Stimulated activated CD4-positive, alpha-beta T cell treated with anti-CD3 and anti-CD28 coated beads, Interleukin-1b, Interleukin-23, amount 100 ng/mL, for 4 hours (primary cell): ENCODE measurements around the gene C6orf47.
"Not testable (repeated sequence)": the region's sequence is repeated elsewhere in the genome, so short reads cannot be mapped to it uniquely, and the experiment has no call there.

ENCODE experiments used
- DNase-seq, 2 donors: peaks; one replicate each; pipeline ENCODE4 v3.0.0-alpha.2; 2020; ENCODE audit warnings: low read depth in 2 of 2

C6orf47 gene, protein sequence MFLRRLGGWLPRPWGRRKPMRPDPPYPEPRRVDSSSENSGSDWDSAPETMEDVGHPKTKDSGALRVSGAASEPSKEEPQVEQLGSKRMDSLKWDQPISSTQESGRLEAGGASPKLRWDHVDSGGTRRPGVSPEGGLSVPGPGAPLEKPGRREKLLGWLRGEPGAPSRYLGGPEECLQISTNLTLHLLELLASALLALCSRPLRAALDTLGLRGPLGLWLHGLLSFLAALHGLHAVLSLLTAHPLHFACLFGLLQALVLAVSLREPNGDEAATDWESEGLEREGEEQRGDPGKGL

DNA sequence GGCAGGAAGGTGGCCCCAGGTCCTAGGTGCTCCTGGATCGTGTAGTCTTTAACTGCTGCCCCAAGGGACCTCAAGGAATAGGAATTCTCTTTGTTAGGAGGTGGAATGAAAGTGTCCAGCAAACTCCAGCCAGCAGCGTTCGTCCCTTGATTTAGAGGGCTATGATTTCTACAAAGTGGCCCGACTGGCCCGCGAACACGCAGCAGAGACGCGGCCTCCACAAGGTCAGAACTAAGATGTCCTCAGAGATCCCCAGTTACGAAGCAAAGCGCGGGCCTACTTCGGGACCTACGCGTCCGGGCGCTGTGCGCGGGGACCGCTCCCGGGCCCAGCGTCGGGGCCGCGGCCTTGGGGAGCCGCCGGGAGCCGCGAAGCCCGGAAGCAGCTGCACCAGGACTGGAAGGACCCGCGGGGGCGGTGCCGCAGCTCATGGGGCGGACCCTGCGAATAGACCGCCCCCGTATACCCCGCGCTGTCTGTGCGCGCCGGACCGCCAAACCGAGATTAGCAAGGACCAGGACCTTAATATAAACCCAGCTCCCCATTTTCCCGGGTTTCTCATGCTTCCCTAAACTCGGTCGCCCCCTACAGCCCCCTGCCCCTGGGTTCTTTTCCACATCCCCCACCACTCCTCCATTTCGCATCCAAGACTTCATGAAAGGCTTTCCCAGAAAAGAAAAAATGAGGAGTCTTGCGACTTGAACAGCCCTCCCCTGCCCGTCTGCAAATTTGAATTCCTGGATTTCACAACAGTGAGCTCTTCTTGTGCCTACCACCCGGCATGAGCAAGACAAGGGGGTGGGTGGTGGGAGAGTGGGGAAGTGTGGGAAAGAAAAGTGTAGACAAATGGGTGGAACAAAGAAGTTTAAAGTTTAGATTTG is at the start of gene C6orf47:
Gene C6orf47, minus strand, starts transcription at position 398 of the 881 bp plus-strand sequence. CDS start 831 bp downstream, outside the sequence.
- DNase-seq, result peak; percentile 56 to 74

DNA sequence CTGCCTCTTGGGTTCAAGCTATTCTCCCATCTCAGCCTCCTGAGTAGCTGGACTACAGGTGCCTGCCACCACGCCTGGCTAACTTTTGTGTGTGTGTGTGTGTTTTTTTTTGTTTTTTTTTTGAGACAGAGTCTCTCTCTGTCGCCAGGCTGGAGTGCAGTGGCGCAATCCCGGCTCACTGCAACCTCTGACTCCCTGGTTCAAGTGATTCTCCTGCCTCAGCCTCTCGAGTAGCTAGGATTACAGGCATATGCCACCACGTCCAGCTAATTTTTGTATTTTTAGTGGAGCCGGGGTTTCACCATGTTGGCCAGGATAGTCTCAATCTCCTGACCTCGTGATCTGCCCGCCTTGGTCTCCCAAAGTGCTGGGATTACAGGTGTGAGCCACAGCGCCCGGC is 48.6 kb upstream of the C6orf47 start:
- DNase-seq, result not testable (repeated sequence)

DNA sequence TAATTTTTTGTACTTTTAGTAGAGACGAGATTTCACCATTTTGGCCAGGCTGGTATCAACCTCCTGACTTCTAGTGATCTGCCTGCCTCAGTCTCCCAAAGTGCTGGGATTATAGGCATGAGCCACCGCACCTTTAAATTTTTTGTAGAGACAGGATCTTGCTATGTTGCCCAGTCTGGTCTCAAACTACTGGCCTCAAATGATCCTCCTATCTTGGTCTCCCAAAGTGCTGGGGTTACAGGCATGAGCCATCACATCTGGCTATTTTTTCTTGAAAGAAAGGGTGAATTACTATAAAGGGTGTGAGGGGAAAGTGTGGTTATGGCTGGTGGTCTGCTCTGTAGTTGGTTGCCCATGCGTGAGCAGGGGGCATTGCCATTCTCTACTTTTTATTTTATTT is 47.6 kb upstream of the C6orf47 start:
- DNase-seq, result no peak

DNA sequence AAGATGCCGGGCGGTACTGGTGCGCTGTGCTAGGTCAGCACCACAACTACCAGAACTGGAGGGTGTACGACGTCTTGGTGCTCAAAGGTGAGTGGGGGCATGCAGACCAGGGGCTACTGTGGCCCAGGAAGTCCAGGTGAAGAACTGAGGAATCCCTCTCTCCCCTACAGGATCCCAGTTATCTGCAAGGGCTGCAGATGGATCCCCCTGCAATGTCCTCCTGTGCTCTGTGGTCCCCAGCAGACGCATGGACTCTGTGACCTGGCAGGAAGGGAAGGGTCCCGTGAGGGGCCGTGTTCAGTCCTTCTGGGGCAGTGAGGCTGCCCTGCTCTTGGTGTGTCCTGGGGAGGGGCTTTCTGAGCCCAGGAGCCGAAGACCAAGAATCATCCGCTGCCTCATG is 47.1 kb upstream of the C6orf47 start:
- no peak for DNase-seq

DNA sequence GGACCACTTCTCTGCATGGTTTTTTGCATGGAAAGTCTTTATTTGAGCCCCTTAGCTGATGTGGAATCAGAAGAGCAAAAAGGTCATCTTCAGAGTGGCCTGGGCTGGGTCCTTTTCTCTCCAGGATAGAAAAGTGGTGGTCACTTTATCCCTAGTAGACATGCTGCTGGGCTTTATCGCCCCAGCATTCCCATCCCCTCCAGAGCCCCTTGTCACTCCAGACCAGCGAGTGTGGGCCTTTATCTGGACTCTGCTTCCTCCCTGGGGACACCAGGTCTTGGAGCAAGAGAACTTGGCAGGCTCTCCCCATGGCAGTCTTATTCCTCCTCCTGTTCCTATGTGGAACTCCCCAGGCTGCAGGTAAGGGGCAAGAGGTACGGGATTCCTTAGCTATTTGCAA is 46.0 kb upstream of the C6orf47 start, which contains the start of gene LY6G6F:
Gene LY6G6F, plus strand, starts transcription at position 268 of the 400 bp plus-strand sequence. Its CDS starts 41 bp downstream, at position 309.
- no peak for DNase-seq

DNA sequence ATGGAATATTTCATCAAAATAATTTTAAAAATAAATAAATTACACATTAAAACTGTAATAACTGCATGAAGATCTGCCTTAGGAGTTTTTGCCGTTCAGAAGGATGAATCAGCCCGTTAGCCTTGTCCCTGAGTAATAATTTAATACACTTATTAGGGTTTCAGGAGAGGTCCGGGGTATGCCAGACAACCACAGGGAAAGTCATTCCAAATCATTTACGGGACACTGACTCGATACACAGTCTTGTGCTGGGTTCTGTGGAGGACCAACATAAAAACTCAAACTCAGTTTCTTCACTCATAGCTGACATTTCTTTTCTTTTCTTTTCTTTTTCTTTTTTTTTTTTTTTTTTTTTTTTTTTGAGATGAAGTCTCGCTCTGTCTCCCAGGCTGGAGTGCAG is 45.4 kb upstream of the C6orf47 start:
- DNase-seq, result no peak

DNA sequence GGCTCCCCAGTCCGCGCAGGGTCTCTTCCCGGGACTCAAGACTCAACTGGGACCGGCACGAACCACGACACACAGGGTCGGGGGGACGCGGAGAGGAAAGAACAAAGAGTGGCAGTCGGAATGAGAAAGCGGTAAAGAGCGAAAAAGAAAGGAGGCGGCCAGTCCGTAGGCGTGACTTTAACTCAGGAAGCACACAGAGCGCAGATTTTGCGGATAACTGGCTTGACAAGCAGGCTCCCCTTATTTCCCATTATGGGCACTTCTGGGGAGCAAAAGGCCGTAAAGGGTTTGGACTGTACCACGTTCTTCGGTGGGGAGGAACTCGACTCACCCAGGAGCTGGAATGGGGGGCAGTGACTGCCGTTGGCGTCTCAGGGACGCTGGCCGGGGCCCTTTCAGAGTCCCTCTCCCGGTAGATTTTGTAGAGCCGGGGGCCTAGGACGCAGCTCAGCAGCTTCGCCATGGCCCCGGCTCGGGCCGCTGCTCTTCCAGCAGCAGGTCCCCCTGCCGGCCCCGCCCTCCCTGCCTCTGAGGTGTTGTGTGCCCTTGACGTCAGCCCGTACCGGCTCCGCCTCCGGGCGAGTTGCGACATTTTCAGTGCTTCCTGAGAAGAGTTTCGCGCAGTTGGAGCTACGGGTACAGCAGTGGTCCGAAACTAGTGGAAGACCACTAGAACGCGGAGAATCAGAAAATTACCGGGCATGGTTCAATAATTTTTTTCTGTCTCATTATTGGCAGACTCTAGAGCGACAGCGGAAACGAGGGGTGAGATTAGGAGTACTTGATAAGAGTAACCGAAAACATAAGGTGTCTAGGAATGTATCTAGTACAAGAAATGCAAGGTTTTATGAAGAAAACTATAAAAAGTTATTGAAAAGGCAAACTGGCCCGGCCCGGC is 42.5 kb upstream of the C6orf47 start, which contains the start of gene ABHD16A:
Gene ABHD16A, minus strand, starts transcription at position 506 of the 898 bp plus-strand sequence. Its CDS starts 43 bp downstream, at position 463.
- DNase-seq, result peak; percentile 94 to 95

DNA sequence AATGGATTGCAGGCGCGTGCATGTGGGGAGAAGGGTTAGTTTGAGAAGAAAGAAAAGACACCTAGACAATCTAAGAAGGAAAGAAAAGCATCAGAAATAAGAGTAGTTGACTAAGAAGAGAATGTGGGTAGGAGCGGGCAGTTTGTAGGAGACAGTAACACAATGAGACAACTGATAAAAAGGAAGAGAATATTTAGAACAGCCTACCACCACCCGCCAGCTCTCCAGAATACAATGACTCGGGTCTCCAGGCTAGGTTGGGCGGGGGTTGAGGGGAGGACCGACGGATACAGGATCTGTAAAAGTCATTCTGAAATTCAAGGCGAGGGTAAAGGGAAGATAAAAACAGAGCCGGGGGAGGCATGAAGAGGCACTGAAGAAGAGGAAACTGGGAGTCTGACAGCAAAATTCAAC is 41.8 kb upstream of the C6orf47 start:
- DNase-seq, result peak in 1 of 2 donors; percentile 19

DNA sequence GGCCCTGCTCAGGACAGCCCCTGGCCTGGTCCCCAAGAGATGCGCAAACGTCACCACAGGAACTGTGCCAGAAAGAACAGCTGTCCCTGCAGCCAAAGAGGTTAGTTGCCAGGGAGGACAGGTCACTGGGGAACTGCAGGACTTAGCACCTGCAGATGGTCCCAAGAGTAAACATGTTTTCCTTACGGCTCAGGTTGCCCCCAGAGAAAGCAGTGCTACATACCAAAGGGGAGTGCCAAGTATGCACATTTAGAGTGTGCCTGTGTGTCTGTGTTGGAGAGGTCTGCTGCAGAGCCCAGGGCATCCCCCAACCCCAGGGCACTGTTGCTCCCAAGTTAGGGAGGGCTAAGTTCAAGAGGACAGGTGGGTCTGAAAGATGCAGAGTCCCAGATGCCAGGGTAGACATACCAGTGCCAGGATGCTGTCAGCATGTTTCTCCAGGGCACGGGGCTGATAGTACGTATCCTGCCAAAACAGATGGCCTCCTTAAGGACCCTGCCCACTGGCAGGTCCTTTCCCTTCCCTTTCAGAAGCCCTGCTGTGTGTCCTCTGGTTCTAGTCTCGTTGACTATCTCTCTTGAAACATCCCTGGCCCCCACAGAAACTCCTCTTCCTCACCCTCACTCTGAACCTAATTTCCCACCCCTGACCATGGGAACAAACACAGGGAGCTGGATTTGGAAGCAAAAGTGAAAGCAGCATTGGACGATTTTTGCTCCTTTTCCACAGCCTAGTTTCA is 41.3 kb upstream of the C6orf47 start:
- DNase-seq, result no peak

DNA sequence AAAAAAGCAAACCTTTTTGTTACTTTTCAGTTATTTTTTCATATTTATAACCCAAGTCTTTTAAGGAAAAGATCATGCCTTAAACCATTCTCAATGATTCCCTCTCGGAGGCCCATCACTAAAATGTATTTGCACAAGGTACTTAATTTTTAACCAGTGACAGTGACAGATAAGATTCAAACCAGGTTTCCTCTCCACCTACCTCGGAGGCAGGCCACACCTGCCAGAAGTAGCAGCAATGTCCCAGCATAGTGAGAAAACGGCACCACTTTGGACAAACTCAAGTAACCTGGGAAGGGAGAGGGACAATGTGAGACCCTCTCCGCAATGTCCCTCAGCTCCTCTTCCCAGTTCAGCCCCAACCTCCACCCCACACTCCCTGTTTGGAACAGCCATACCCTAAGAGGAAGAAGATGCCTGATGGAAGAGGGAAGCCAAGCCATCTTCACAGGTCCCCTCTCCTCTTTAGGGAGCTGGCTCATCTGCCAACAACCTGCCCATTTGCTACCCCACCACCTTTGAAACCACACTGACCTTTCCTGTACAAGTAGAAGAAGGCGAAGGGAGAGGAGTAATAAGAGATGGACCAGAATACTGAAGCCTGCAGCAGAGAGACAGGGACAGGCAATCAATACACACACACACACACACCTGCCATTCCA is 40.3 kb upstream of the C6orf47 start:
- no peak for DNase-seq

DNA sequence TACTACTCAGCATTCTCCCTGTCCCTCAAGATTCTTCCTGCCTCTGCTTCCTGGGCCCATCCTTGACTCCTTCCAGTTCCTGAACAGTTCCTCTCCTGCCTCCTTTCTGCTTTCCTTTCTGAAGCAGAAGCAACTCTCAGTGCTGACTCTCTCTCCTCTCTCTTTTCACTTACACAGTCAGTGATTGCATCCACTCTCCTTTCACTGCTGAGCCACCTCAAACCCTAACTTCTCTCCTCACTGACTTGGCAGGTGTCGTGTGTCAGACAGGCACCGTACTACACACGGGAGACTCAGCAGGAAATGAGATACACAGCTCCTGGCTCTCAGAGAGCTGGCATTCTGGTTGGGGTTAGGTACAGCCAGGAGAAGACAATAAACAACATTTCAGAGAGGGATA is 37.0 kb upstream of the C6orf47 start:
- no peak for DNase-seq

DNA sequence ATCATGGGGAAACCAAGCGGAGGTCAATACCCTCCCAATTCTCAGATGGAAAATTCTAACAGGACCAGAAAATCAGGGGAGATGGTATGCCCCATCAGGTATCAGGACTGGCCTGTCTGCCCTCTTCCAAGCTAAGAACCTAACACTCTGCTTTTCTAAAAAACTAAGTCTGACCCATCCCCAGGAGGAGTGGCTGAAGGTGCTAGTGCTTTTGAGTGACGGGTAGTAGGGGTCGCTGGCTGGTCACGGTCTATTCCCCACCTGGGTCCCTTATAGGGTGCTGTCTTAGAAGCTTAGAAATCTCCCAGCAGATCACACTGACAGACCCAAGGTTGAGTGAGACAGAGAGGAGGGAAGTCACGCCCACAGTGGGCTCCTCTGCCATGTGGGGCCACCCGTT is 33.0 kb upstream of the C6orf47 start:
- no peak for DNase-seq

DNA sequence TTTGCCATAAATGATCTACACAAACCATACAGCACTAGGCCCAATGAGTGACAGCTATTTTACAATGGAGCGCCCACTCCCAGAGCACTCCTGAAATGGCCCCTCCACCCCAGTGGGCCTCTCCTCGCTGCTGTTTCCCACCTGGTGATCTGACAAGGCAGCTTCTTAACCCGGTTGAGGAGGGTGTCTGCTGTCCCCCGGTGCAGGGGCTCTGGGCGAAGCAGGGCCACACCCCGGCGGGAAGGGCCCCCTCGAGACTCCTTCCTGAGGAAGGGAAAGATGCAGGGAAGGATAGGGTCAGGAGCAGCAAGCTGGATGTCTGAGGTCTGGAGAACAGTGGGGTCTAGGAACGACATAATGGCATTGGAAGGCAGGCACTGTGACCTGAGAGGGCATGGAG is 32.3 kb upstream of the C6orf47 start:
- no peak for DNase-seq

DNA sequence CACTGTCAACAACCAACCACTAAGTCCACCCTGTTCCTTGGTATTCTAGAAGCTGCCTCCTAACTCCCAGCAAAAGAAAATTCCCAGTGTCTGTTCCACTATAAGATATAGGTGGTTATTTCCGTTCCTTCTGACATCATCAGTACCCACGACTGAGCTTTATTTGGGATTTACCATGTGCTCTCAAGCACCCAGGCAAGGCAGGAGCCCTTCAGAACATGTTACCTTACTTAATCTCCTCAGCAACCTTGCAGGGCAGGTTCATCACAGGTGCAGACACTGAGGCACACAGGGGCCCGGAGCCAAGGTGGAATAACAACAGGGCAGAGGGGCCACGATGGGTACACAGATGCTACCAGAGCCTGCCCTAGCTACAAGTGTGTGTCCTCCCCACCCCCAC is 31.8 kb upstream of the C6orf47 start:
- DNase-seq, result no peak

DNA sequence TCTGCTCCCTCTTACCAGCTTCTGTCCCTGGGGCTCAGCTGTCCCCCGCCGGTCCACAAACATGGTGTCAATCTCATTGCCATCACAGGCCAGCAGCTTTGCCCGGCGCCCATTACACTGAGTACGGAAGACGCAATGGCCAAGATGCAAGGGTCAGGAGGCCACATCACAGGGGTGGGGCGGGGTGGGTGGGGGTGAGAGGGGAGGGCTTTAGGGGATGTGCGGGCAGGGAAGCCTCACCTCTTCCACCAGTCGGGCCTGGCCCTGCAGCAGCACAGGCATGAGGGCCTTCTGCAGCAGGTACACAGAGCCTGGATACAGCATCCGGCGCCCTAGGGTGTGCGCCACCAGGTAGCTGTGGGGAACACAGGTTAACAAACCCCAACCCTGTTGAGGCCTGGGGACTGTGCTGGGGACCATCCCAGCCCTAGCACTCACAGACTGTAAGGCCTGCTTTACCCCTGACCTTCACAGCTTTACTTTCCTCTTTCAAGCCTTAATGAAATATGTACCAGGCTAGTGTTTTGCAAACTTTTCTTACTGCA is 31.1 kb upstream of the C6orf47 start:
- no peak for DNase-seq

DNA sequence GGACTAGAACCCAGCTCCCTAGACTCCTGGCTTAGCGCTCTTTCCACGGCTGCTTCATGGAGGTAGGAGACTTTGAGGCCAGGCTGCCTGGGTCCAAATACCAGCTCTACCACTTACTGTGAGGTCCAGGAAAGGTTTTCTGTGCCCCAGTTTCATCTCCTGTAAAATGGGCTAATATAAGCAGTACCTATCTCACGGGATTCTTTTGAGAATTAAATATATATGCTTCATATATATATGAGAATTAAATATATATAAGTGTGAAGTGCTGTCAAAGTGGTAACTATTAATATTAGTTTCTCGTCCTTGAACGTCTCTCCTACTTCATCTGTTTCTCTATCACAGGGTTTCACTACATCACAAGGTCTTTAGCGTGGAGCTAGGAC is 30.5 kb upstream of the C6orf47 start:
- no peak for DNase-seq

DNA sequence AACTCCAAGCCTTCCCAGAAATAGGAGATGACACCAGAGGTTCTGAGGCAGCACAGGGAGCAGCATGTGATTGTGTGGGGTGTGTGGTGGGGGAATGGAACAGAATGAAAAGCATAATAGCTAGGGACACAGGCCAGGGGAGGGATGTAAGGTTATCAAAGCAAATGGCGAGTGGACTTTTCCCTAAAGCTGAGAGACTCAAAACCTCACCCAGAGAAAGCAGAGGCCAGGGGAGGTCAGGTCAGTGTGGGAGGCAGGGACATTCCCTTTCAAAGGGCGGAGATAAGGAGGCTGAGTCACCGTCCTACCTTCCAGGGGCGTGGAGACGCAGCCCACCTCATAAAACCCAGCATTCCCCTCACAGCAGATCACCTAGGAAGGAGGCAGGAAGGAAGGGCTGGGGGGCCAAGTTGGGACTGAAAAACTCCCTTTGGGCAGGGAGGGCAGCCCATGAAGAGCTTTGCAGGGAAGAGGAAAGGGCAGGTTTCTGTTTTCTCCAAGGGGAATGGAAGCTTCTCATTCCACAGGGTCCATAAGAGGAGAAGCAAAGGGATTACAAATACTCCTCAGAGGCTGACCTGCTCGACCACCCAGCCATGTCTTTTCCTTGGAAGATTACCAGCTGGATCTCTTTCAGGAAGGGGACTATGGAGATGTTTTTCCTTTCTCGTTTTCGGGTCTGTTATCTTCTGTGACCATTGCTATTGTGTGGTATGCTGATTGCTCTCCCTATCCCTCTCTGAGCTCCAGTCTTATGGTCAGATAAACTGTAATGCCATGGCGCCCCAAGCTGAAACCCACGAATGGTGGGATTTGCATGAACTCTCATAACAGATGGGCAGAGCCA is 29.9 kb upstream of the C6orf47 start:
- DNase-seq, result no peak

DNA sequence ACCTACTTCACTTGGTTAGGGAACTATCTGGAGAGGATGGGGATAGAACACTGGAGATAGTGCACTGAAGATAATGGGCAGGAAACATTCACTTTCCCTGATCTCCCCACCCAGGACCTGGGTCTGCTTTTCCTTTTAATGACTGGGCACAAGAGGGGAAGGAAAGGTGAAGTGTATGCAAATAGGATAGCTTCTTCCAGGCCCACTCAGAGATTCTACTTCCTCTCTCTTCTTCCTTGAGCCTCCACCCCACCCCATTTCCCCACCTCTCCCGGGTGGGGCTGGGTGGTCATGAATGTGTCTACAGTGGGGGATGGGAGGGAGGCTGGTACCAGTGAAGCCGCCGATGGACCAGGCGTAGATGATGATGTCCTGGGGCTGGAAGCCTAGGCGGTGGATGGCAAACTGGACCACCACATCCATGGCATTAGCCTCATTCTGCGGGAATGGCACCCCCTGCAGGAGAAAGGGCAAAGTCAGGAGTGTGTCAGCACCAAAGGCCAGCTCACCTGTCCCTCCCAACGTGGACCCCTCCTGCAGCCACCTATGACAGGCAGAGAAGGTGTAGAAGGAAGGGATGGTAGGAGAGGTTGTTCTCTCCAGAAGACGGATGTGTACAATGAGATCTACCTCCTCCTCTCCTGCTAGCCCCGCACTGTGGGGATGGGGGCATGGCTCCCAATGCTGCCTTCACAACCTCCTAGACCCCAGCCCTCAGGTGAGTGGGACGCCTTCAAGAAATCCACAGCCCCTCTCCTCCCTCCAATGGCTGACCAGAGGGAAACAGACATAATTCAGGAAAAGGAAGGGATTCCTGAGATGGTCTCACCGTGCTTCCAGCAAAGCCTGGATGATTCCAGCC is 28.9 kb upstream of the C6orf47 start:
- no peak for DNase-seq
